Panc1 (cell line): ENCODE measurements around the gene FASTKD1. TPM values are rescaled to one million over a fixed set of nuclear protein-coding genes. Genes with fewer than 3 reads are reported as not detected.
"Not testable (repeated sequence)": the region's sequence is repeated elsewhere in the genome, so short reads cannot be mapped to it uniquely, and the experiment has no call there.

Experiments
- ATAC-seq: fragments of 200-7000 bp; cut with Tn5 transposase; 2 replicates; pipeline ENCODE4 v1.9.1; 2020; ENCODE audit warnings: mild to moderate bottlenecking, moderate library complexity
- BruUV-seq: library from RNA; stranded (reverse); fragments of 400-500 nt; replicated peaks from 2 replicates; lab custom pipeline; 2021; lab: Mats Ljungman, UMichigan
- CTCF ChIA-PET: fragments of 300-600 bp; sonication (Branson Sonifier 250); formaldehyde crosslinking; loops from one replicate; lab custom pipeline; 2022; ENCODE audit warnings: antibody characterized with exemption; lab: Charles Lee
- POLR2A ChIA-PET: fragments of 300-600 bp; sonication (Branson Sonifier 250); formaldehyde crosslinking; loops from one replicate; lab custom pipeline; 2022; ENCODE audit warnings: antibody characterized with exemption; lab: Charles Lee
- DNase-seq: peaks from one replicate; pipeline ENCODE4 v3.0.0-alpha.2; 2010; ENCODE audit warnings: low read depth, low spot score
- H3K27ac ChIP-seq: 2 replicates; pipeline ENCODE4 v1.5.1; 2011; ENCODE audit warnings: mild to moderate bottlenecking, low read length, inconsistent platforms
- H3K27me3 ChIP-seq: fragments of 200-500 bp; sonication (Bioruptor generic); 2 replicates; pipeline ENCODE4 v1.6.0; 2014; ENCODE audit warnings: low read length, inconsistent platforms; ENCODE audit not compliant: control insufficient read depth, insufficient read depth
- H3K36me3 ChIP-seq: fragments of 200-500 bp; sonication (Bioruptor generic); 2 replicates; pipeline ENCODE4 v1.5.1; 2014; ENCODE audit warnings: inconsistent platforms, mild to moderate bottlenecking, low read length, moderate library complexity; ENCODE audit not compliant: control insufficient read depth, insufficient read depth
- H3K4me1 ChIP-seq: 2 replicates; pipeline ENCODE4 v1.5.1; 2011; ENCODE audit warnings: inconsistent platforms, mild to moderate bottlenecking, low read length, moderate library complexity; ENCODE audit not compliant: control insufficient read depth, insufficient read depth
- H3K4me3 ChIP-seq, 2 experiments: 2 replicates each; pipeline ENCODE4 v1.5.1; 2011 to 2012; ENCODE audit warnings: low read depth in 2 of 2, low read length in 2 of 2, mild to moderate bottlenecking in 2 of 2, inconsistent platforms in 1 of 2, moderate library complexity in 1 of 2
- H3K9me3 ChIP-seq: fragments of 200-500 bp; sonication (Bioruptor generic); 2 replicates; pipeline ENCODE4 v1.5.1; 2014; ENCODE audit warnings: low read depth, mild to moderate bottlenecking, inconsistent platforms, low read length, moderate library complexity; ENCODE audit not compliant: control insufficient read depth, insufficient read depth
- CTCF ChIP-seq: fragments of 450-650 bp; IDR thresholded peaks from 2 replicates; pipeline ENCODE4 v1.5.1; 2017; ENCODE audit warnings: mild to moderate bottlenecking
- POLR2AphosphoS5 ChIP-seq: IDR thresholded peaks from 2 replicates; pipeline ENCODE4 v1.6.1; 2012; ENCODE audit warnings: mild to moderate bottlenecking, low read depth, low read length, moderate library complexity
- REST ChIP-seq, 2 experiments: IDR thresholded peaks; 2 replicates each; pipeline ENCODE4 v1.6.1; 2011 to 2012; ENCODE audit warnings: low read depth in 2 of 2, control low read depth in 1 of 2, low read length in 1 of 2, mild to moderate bottlenecking in 1 of 2, moderate library complexity in 1 of 2; ENCODE audit not compliant: insufficient read depth in 1 of 2
- SIN3A ChIP-seq: IDR thresholded peaks from 2 replicates; pipeline ENCODE4 v1.6.1; 2012; ENCODE audit warnings: low read depth, mild to moderate bottlenecking, low read length, moderate library complexity, borderline replicate concordance; ENCODE audit not compliant: insufficient read depth
- TCF7L2 ChIP-seq: IDR thresholded peaks from 2 replicates; pipeline ENCODE4 v1.6.1; 2011; ENCODE audit warnings: mild to moderate bottlenecking, low read depth, low read length, inconsistent platforms
- in situ Hi-C: cut with HindIII; loops from 2 replicates; pipeline ENCODE4 v1.10.0; 2016; ENCODE audit warnings: low sequenced_read_pairs, low pct_unique_long_range_greater_than_20kb
- intact Hi-C: fragments of 100-400 bp; cut with micrococcal nuclease; formaldehyde crosslinking; loops from one replicate; pipeline ENCODE4 v1.10.0; 2022; ENCODE audit not compliant: unreplicated experiment
- total RNA-seq: library from RNA; stranded (reverse); gene quantifications from one replicate; pipeline ENCODE4 v1.2.1, GENCODE V29; 2021; ENCODE audit not compliant: unreplicated experiment

The FASTKD1 gene
- total RNA-seq, 1 experiment from 2014 or later, result 37.2 TPM

- Histone ChIP-seq H3K36me3 (no peaks in the 10 kb centered on the region), H3K27me3 (no peaks in the 10 kb centered on the region), H3K27ac (no peak overlapping the region), H3K4me1 (peaks cover 1% of the 10 kb centered on the region; the same call in 1 of the 2 replicates), H3K9me3 (peaks cover 8% of the 10 kb centered on the region), H3K4me3 (no peak overlapping the region)
- DNase-seq (no peak), ATAC-seq (0 out of 2 replicates have a peak, but pooled peaks have one; percentile 38)
- POLR2A ChIA-PET, result no interaction called here
- intact Hi-C loops, result no loop called here
- CTCF ChIA-PET, result no interaction called here
- no TSS peak for BruUV-seq
- no peak for TF ChIP-seq CTCF
- no peak for TF ChIP-seq POLR2AphosphoS5
- TF ChIP-seq REST (IDR thresholded peaks at IDR 0.05; ENCODE audit: insufficient read depth in 1 of 2, low read depth in 2 of 2, low read length in 1 of 2), result no peak
- no peak for TF ChIP-seq TCF7L2
- TF ChIP-seq SIN3A, result no peak
- in situ Hi-C loops, result no loop called here
Observed at GRCh38 chr2:169579044-169579443, 5.4 kb upstream of the FASTKD1 start.

GRCh38 chr2:169575264-169575663 lies 1.6 kb upstream of the FASTKD1 start:
- H3K27me3 ChIP-seq, intact Hi-C loops, H3K9me3 ChIP-seq, POLR2A ChIA-PET, ATAC-seq, in situ Hi-C loops, CTCF ChIA-PET, BruUV-seq, H3K27ac ChIP-seq, DNase-seq, H3K36me3 ChIP-seq, H3K4me3 ChIP-seq: not testable (repeated sequence)
- H3K4me1 ChIP-seq, result peaks cover 13% of the 10 kb centered on the region; the same call in 1 of the 2 replicates

GRCh38 chr2:169574539-169574938 lies 874 bp upstream of the FASTKD1 start:
- H3K36me3 ChIP-seq, H3K27ac ChIP-seq, DNase-seq, ATAC-seq, H3K27me3 ChIP-seq, CTCF ChIA-PET, H3K9me3 ChIP-seq, BruUV-seq, in situ Hi-C loops, H3K4me3 ChIP-seq, intact Hi-C loops: not testable (repeated sequence)
- POLR2A ChIA-PET, result interaction anchor here (0.7 kb wide), 1 partner anchor 65 kb away, joined by 5 read pairs; no protein-coding TSS in a partner anchor
- peaks cover 13% of the 10 kb centered on the region; the same call in 1 of the 2 replicates for H3K4me1 ChIP-seq
